ENCODE measurements around the gene RIMBP2.

RIMBP2 gene

DNA sequence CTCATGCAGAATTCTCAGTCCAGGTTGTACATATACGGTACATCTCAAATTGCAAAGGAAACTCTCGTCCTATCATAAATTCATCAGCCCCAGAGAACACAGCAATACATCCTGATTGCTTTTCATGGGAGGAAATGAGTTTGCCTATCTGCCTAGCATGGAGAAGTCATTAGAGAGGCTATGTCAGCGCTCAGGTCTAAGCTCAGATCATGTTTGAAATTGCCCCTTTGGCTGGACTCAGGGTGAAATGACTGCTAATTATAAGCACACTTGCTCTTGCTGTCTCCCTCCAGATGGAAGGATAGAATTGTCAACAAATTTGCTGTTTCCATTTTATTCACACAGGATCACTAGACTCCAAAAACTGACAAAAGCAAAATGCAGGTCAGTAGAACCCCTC lies 178.4 kb downstream of the RIMBP2 start:
- H3K4me2 ChIP-seq (ENCODE audit: insufficient read depth, low read length): no peak overlapping the region
- no peaks in the 10 kb centered on the region for H3K27me3 ChIP-seq (ENCODE audit: insufficient read depth, low read length, poor library complexity)
- no peak overlapping the region for H2AFZ ChIP-seq (ENCODE audit: low read depth, low read length)
- no peaks in the 10 kb centered on the region for H3K4me1 ChIP-seq (ENCODE audit: insufficient read depth, low read length)
- no peak overlapping the region for H3K27ac ChIP-seq (ENCODE audit: low read length)
- no peaks in the 10 kb centered on the region for H3K79me2 ChIP-seq (ENCODE audit: insufficient read depth, low read length)
- H3K4me3 ChIP-seq (ENCODE audit: low read depth in 1 of 2, low read length in 2 of 2): no peak overlapping the region
- ATAC-seq (ENCODE audit: insufficient read depth, low read depth) (no peak), DNase-seq (no peak)
- no peak overlapping the region for H3K9ac ChIP-seq (ENCODE audit: low read depth, low read length)
- H3K9me3 ChIP-seq (ENCODE audit: insufficient read depth, low read length, severe bottlenecking): peaks cover 8% of the 10 kb centered on the region
- no peaks in the 10 kb centered on the region for H3K36me3 ChIP-seq (ENCODE audit: insufficient read depth, low read length)
- TF ChIP-seq EZH2 (IDR thresholded peaks at IDR 0.05; ENCODE audit: borderline replicate concordance, low read depth, low read length, severe bottlenecking) (no peak), CTCF (IDR thresholded peaks at IDR 0.05; ENCODE audit: borderline replicate concordance, extremely low read depth, low read length, poor library complexity, severe bottlenecking) (no peak)
- H4K20me1 ChIP-seq (ENCODE audit: insufficient read depth, low read length): no peaks in the 10 kb centered on the region

- Histone ChIP-seq H3K27ac (ENCODE audit: low read length) (no peak overlapping the region), H3K79me2 (ENCODE audit: insufficient read depth, low read length) (no peaks in the 10 kb centered on the region), H3K4me3 (ENCODE audit: low read depth in 1 of 2, low read length in 2 of 2) (no peak overlapping the region), H3K9ac (ENCODE audit: low read depth, low read length) (no peak overlapping the region), H4K20me1 (ENCODE audit: insufficient read depth, low read length) (no peaks in the 10 kb centered on the region), H2AFZ (ENCODE audit: low read depth, low read length) (no peak overlapping the region), H3K27me3 (ENCODE audit: insufficient read depth, low read length, poor library complexity) (no peaks in the 10 kb centered on the region), H3K4me2 (ENCODE audit: insufficient read depth, low read length) (no peak overlapping the region), H3K9me3 (ENCODE audit: insufficient read depth, low read length, severe bottlenecking) (peaks cover 8% of the 10 kb centered on the region), H3K36me3 (ENCODE audit: insufficient read depth, low read length) (no peaks in the 10 kb centered on the region), H3K4me1 (ENCODE audit: insufficient read depth, low read length) (no peaks in the 10 kb centered on the region)
- ATAC-seq (ENCODE audit: insufficient read depth, low read depth) (no peak), DNase-seq (no peak)
- TF ChIP-seq CTCF (IDR thresholded peaks at IDR 0.05; ENCODE audit: borderline replicate concordance, extremely low read depth, low read length, poor library complexity, severe bottlenecking) (no peak), EZH2 (IDR thresholded peaks at IDR 0.05; ENCODE audit: borderline replicate concordance, low read depth, low read length, severe bottlenecking) (no peak)
These were observed 179.0 kb downstream of the RIMBP2 start for GRCh38 chr12:130537051-130537450.

- Histone ChIP-seq H3K27me3 (ENCODE audit: insufficient read depth, low read length, poor library complexity) (no peaks in the 10 kb centered on the region), H2AFZ (ENCODE audit: low read depth, low read length) (no peak overlapping the region), H3K4me3 (ENCODE audit: low read depth in 1 of 2, low read length in 2 of 2) (no peak overlapping the region), H3K9ac (ENCODE audit: low read depth, low read length) (no peak overlapping the region), H3K79me2 (ENCODE audit: insufficient read depth, low read length) (no peaks in the 10 kb centered on the region), H3K9me3 (ENCODE audit: insufficient read depth, low read length, severe bottlenecking) (no peaks in the 10 kb centered on the region), H4K20me1 (ENCODE audit: insufficient read depth, low read length) (no peaks in the 10 kb centered on the region), H3K36me3 (ENCODE audit: insufficient read depth, low read length) (no peaks in the 10 kb centered on the region), H3K4me2 (ENCODE audit: insufficient read depth, low read length) (no peak overlapping the region), H3K27ac (ENCODE audit: low read length) (no peak overlapping the region), H3K4me1 (ENCODE audit: insufficient read depth, low read length) (no peaks in the 10 kb centered on the region)
- TF ChIP-seq EZH2 (IDR thresholded peaks at IDR 0.05; ENCODE audit: borderline replicate concordance, low read depth, low read length, severe bottlenecking) (no peak), CTCF (IDR thresholded peaks at IDR 0.05; ENCODE audit: borderline replicate concordance, extremely low read depth, low read length, poor library complexity, severe bottlenecking) (no peak)
- ATAC-seq (ENCODE audit: insufficient read depth, low read depth): no peak
- no peak for DNase-seq
These were observed 185.7 kb downstream of the RIMBP2 start for GRCh38 chr12:130530429-130530828.

GRCh38 chr12:130529781-130530180 lies 186.3 kb downstream of the RIMBP2 start:
- Histone ChIP-seq H3K79me2 (ENCODE audit: insufficient read depth, low read length) (no peaks in the 10 kb centered on the region), H3K27me3 (ENCODE audit: insufficient read depth, low read length, poor library complexity) (no peaks in the 10 kb centered on the region), H3K4me1 (ENCODE audit: insufficient read depth, low read length) (no peaks in the 10 kb centered on the region), H2AFZ (ENCODE audit: low read depth, low read length) (no peak overlapping the region), H3K27ac (ENCODE audit: low read length) (no peak overlapping the region), H3K9ac (ENCODE audit: low read depth, low read length) (no peak overlapping the region), H3K4me3 (ENCODE audit: low read depth in 1 of 2, low read length in 2 of 2) (no peak overlapping the region), H4K20me1 (ENCODE audit: insufficient read depth, low read length) (no peaks in the 10 kb centered on the region), H3K9me3 (ENCODE audit: insufficient read depth, low read length, severe bottlenecking) (no peaks in the 10 kb centered on the region), H3K36me3 (ENCODE audit: insufficient read depth, low read length) (no peaks in the 10 kb centered on the region), H3K4me2 (ENCODE audit: insufficient read depth, low read length) (no peak overlapping the region)
- ATAC-seq (ENCODE audit: insufficient read depth, low read depth) (no peak), DNase-seq (no peak)
- TF ChIP-seq CTCF (IDR thresholded peaks at IDR 0.05; ENCODE audit: borderline replicate concordance, extremely low read depth, low read length, poor library complexity, severe bottlenecking): no peak
- no peak for TF ChIP-seq EZH2 (IDR thresholded peaks at IDR 0.05; ENCODE audit: borderline replicate concordance, low read depth, low read length, severe bottlenecking)
